ENCODE measurements around the gene PIGL.
"Not testable (repeated sequence)": the region's sequence is repeated elsewhere in the genome, so short reads cannot be mapped to it uniquely, and the experiment has no call there.

The PIGL gene

GRCh38 chr17:16216341-16217001 lies 539 bp upstream of the PIGL start:
- not testable (repeated sequence) for DNase-seq (ENCODE audit: low read depth)

GRCh38 chr17:16222406-16222805 lies 5.4 kb downstream of the PIGL start:
- no peak for DNase-seq (ENCODE audit: low read depth)

- DNase-seq (ENCODE audit: low read depth) = not testable (repeated sequence)
Observed at GRCh38 chr17:16229912-16230561, 13.0 kb downstream of the PIGL start.

- DNase-seq (ENCODE audit: low read depth) = no peak
Observed at GRCh38 chr17:16232391-16232790, 15.4 kb downstream of the PIGL start.

- DNase-seq (ENCODE audit: low read depth) = no peak
Observed at GRCh38 chr17:16239931-16240330, 22.9 kb downstream of the PIGL start.

- no peak for DNase-seq (ENCODE audit: low read depth)
Observed at GRCh38 chr17:16241906-16242399, 24.9 kb downstream of the PIGL start.

- DNase-seq (ENCODE audit: low read depth) = no peak
Observed at GRCh38 chr17:16243385-16243784, 26.4 kb downstream of the PIGL start.

GRCh38 chr17:16243801-16244567 lies 27.0 kb downstream of the PIGL start:
- DNase-seq (ENCODE audit: low read depth) = no peak

GRCh38 chr17:16247586-16247984 lies 30.6 kb downstream of the PIGL start:
- no peak for DNase-seq (ENCODE audit: low read depth)

GRCh38 chr17:16250635-16251034 lies 33.6 kb downstream of the PIGL start:
- no peak for DNase-seq (ENCODE audit: low read depth)

- DNase-seq (ENCODE audit: low read depth) = no peak
Observed at GRCh38 chr17:16251043-16251442, 34.0 kb downstream of the PIGL start.

GRCh38 chr17:16251556-16251955 lies 34.5 kb downstream of the PIGL start:
- DNase-seq (ENCODE audit: low read depth) = no peak

GRCh38 chr17:16254773-16255400 lies 37.9 kb downstream of the PIGL start:
- DNase-seq (ENCODE audit: low read depth) = no peak

GRCh38 chr17:16255481-16255921 lies 38.5 kb downstream of the PIGL start:
- no peak for DNase-seq (ENCODE audit: low read depth)

- DNase-seq (ENCODE audit: low read depth) = no peak
Observed at GRCh38 chr17:16258901-16259300, 41.9 kb downstream of the PIGL start.

- DNase-seq (ENCODE audit: low read depth) = no peak
Observed at GRCh38 chr17:16259926-16260325, 42.9 kb downstream of the PIGL start.

GRCh38 chr17:16261049-16261448 lies 44.0 kb downstream of the PIGL start:
- DNase-seq (ENCODE audit: low read depth) = no peak

- DNase-seq (ENCODE audit: low read depth) = no peak
Observed at GRCh38 chr17:16262201-16262600, 45.2 kb downstream of the PIGL start.

GRCh38 chr17:16267174-16267573 lies 50.2 kb downstream of the PIGL start:
- DNase-seq (ENCODE audit: low read depth) = no peak

- no peak for DNase-seq (ENCODE audit: low read depth)
Observed at GRCh38 chr17:16269658-16270057, 52.6 kb downstream of the PIGL start.

- no peak for DNase-seq (ENCODE audit: low read depth)
Observed at GRCh38 chr17:16272111-16272840, 55.3 kb downstream of the PIGL start.

GRCh38 chr17:16273499-16273898 lies 56.5 kb downstream of the PIGL start:
- no peak for DNase-seq (ENCODE audit: low read depth)

Measured in non-pigmented ciliary epithelial cell (primary cell).